GM18520 (cell line): ENCODE data around the gene SLC1A4.
"Not testable (repeated sequence)": the region's sequence is repeated elsewhere in the genome, so short reads cannot be mapped to it uniquely, and the experiment has no call there.

Experiments
- ATAC-seq: cut with Tn5 transposase; IDR thresholded peaks from one replicate; pipeline ENCODE4 v1.9.1; 2021; ENCODE audit not compliant: unreplicated experiment

The SLC1A4 gene

DNA sequence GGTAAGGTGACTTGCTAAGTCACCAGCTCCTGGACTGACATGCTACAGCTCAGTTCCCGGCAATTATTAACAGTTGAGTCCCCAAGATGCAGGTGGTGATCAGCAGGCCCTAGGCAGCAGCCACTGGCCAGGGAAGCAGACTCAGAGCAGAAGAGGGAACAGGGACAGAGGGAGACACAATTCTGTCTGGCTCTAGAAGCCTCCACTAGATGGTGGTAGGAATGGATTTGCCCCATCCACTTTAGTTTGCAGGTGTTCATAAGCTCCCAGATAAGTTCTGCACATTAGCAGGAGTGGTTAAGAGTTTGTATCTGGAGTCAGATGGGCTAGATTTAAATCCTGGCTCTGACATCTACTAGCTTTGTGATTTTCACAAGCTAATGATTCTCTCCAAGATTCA lies 25.5 kb upstream of the SLC1A4 start:
- no peak for ATAC-seq

DNA sequence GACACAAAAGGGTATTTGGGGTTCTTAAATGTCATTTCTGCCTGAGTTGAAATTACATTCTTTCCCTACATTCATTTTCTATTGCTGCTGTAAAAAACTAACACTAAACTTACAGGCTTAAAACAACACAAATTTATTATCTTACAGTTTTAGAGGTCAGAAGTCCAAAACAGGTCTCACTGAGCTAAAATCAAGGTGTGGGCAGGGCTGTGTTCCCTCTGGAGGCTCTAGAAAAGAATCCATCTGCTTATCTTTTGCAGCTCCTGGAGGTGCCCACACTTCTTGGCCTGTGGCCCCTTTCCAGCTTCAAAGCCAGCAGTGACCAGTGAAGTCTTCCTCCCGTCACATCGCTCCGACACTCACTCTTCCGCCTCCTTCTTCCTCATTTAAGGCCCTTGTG lies 23.2 kb upstream of the SLC1A4 start:
- no peak for ATAC-seq

GRCh38 chr2:64966839-64967238 lies 22.4 kb upstream of the SLC1A4 start:
- ATAC-seq: no peak

DNA sequence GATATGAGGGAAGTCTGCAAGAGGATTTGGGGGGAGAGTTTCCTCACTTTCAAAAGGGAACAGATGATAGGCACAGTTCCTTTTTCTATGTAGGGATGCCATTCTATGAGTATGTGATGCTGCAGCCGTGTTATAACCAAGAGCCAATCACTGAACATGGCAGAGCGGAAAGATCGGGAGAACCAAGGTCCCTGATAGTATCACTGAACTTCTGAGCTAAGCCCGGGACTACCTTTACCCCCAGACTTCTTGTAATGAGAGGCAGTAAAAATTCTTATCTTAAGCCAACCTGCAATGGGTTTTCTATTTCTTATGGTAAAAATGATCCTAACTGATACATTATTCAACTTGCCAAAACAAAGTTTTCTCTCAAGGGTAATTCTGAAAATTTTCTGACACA lies 21.6 kb upstream of the SLC1A4 start:
- ATAC-seq: no peak

GRCh38 chr2:64969086-64969485 lies 20.1 kb upstream of the SLC1A4 start:
- ATAC-seq: not testable (repeated sequence)

- no peak for ATAC-seq
These were observed 18.7 kb upstream of the SLC1A4 start for GRCh38 chr2:64970495-64970894.

GRCh38 chr2:64972426-64972825 lies 16.8 kb upstream of the SLC1A4 start:
- no peak for ATAC-seq

- ATAC-seq: no peak
These were observed 16.3 kb upstream of the SLC1A4 start for GRCh38 chr2:64972876-64973275.

DNA sequence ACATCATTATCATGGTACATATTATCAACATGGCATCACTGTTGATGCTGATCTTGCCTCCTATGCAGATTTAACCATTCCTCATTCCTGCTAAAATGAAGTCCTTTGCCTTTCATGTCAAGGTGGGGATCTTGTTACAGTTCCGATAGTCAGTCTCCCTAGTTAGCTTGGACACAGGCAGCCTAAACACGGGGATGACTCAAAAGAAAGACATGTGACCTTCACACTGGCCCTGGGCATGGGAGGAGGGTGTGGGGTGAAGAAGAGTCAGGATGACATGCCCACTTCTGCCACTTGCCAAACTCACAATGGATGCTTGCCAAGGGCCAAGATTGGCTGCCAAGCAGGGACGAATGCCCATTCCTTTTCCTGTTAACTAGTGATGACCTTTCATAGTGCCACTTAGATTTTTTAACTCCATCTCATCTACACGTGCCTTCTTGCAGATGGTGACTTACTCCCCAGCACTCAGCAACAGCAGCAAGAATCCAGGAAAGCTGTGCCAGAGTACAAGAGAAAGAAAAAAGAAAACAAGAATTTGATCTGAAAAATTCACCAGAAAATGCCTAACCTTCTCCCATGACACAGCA lies 13.9 kb upstream of the SLC1A4 start:
- no peak for ATAC-seq

GRCh38 chr2:64976276-64976675 lies 12.9 kb upstream of the SLC1A4 start:
- ATAC-seq: no peak

- no peak for ATAC-seq
These were observed 10.5 kb upstream of the SLC1A4 start for GRCh38 chr2:64978514-64979268.

GRCh38 chr2:64979744-64980143 lies 9.5 kb upstream of the SLC1A4 start:
- no peak for ATAC-seq

DNA sequence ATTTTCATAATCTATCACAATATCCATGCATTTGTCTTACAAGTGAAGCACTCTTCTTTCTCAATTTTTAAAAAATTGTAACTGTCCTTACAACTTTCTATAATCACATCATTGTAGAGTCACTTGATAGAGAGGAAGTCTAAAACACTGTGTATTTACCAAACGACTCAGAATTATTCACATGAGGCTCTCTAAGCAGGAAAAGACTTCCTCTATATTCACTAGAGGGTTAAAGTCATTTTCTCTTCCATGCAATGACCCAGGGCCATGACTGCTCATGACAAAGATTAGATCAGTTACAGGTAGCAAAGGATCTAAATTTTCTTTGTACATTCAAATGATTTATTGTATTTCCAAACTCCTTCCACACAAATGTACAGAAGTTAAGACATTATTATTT lies 9.0 kb upstream of the SLC1A4 start:
- ATAC-seq: no peak

GRCh38 chr2:64982311-64982857 lies 6.8 kb upstream of the SLC1A4 start:
- ATAC-seq: no peak

DNA sequence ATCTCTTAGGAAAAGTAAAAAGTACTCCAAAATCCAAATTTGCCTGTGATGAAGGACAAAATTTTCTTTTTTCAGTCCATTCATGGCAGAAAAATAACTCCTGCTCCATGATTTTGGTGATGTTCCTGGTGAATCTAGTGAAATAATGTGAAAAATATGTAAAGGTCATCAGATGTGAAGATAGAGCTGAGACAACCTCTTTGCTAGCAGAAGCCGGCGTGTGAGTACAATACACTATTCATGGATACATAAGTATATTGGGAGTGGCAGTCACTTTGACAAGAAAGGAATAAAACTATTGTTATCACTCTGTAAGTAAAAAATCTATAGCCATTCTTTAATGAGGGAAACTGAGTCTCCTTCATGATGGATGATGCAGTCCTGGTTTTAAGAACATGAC lies 6.3 kb upstream of the SLC1A4 start:
- no peak for ATAC-seq

- ATAC-seq: no peak
These were observed 3.8 kb upstream of the SLC1A4 start for GRCh38 chr2:64985447-64985846.

GRCh38 chr2:64987001-64987955 lies 1.9 kb upstream of the SLC1A4 start:
- no peak for ATAC-seq

- no peak for ATAC-seq
These were observed 1.2 kb upstream of the SLC1A4 start for GRCh38 chr2:64987956-64988419.

- peak; percentile 15 for ATAC-seq
These were observed 626 bp upstream of the SLC1A4 start for GRCh38 chr2:64988420-64989125.

- no peak for ATAC-seq
These were observed 899 bp downstream of the SLC1A4 start for GRCh38 chr2:64989982-64990614.
